ENCODE results near the gene TMEM59.
"Not testable (repeated sequence)": the region's sequence is repeated elsewhere in the genome, so short reads cannot be mapped to it uniquely, and the experiment has no call there.

The TMEM59 gene

GRCh38 chr1:54009406-54009805 is 43.6 kb downstream of the TMEM59 start:
- no peak overlapping the region for H3K27ac Mint-ChIP-seq
- H3K27me3 Mint-ChIP-seq: peaks cover 35% of the 10 kb centered on the region
- DNase-seq (no peak), ATAC-seq (no peak)
- no peak overlapping the region for H3K4me3 Mint-ChIP-seq
- H3K9me3 Mint-ChIP-seq: no peaks in the 10 kb centered on the region
- H3K4me1 Mint-ChIP-seq: no peaks in the 10 kb centered on the region

- DNase-seq (no peak), ATAC-seq (no peak)
- H3K27me3 Mint-ChIP-seq: peaks cover 33% of the 10 kb centered on the region
- no peaks in the 10 kb centered on the region for H3K9me3 Mint-ChIP-seq
- no peaks in the 10 kb centered on the region for H3K4me1 Mint-ChIP-seq
- H3K4me3 Mint-ChIP-seq: no peak overlapping the region
- no peak overlapping the region for H3K27ac Mint-ChIP-seq
Observed at GRCh38 chr1:54008876-54009275, 44.1 kb downstream of the TMEM59 start.

- no peak overlapping the region for H3K4me3 Mint-ChIP-seq
- no peak for ATAC-seq
- no peaks in the 10 kb centered on the region for H3K4me1 Mint-ChIP-seq
- no peak for DNase-seq
- peaks cover 29% of the 10 kb centered on the region for H3K27me3 Mint-ChIP-seq
- H3K27ac Mint-ChIP-seq: no peak overlapping the region
- no peaks in the 10 kb centered on the region for H3K9me3 Mint-ChIP-seq
Observed at GRCh38 chr1:54007613-54008012, 45.4 kb downstream of the TMEM59 start.

GRCh38 chr1:54006508-54006907 is 46.5 kb downstream of the TMEM59 start:
- no peaks in the 10 kb centered on the region for H3K9me3 Mint-ChIP-seq
- H3K27ac Mint-ChIP-seq: no peak overlapping the region
- DNase-seq: no peak
- no peak overlapping the region for H3K4me3 Mint-ChIP-seq
- peaks cover 28% of the 10 kb centered on the region for H3K27me3 Mint-ChIP-seq
- no peaks in the 10 kb centered on the region for H3K4me1 Mint-ChIP-seq
- ATAC-seq: no peak

- Mint-ChIP-seq H3K4me1 (no peaks in the 10 kb centered on the region), H3K4me3 (no peak overlapping the region), H3K9me3 (no peaks in the 10 kb centered on the region), H3K27ac (no peak overlapping the region), H3K27me3 (peaks cover 18% of the 10 kb centered on the region)
- ATAC-seq: no peak
- DNase-seq: no peak
Observed at GRCh38 chr1:54004481-54005049, 48.4 kb downstream of the TMEM59 start.

- DNase-seq, ATAC-seq, H3K4me1 Mint-ChIP-seq, H3K4me3 Mint-ChIP-seq, H3K9me3 Mint-ChIP-seq, H3K27ac Mint-ChIP-seq: not testable (repeated sequence)
- peaks cover 18% of the 10 kb centered on the region for H3K27me3 Mint-ChIP-seq
Observed at GRCh38 chr1:54003750-54004480, 49.1 kb downstream of the TMEM59 start.

- H3K4me3 Mint-ChIP-seq: no peak overlapping the region
- H3K27me3 Mint-ChIP-seq: peaks cover 18% of the 10 kb centered on the region
- H3K4me1 Mint-ChIP-seq: no peaks in the 10 kb centered on the region
- DNase-seq: no peak
- ATAC-seq: no peak
- no peaks in the 10 kb centered on the region for H3K9me3 Mint-ChIP-seq
- H3K27ac Mint-ChIP-seq: no peak overlapping the region
Observed at GRCh38 chr1:54003249-54003646, 49.8 kb downstream of the TMEM59 start.

- H3K27ac Mint-ChIP-seq: no peak overlapping the region
- no peak for DNase-seq
- no peaks in the 10 kb centered on the region for H3K4me1 Mint-ChIP-seq
- no peak overlapping the region for H3K4me3 Mint-ChIP-seq
- peaks cover 18% of the 10 kb centered on the region for H3K27me3 Mint-ChIP-seq
- H3K9me3 Mint-ChIP-seq: no peaks in the 10 kb centered on the region
- ATAC-seq: no peak
Observed at GRCh38 chr1:54002544-54003248, 50.3 kb downstream of the TMEM59 start.

- Mint-ChIP-seq H3K9me3 (no peaks in the 10 kb centered on the region), H3K4me1 (no peaks in the 10 kb centered on the region), H3K4me3 (no peak overlapping the region), H3K27me3 (peaks cover 14% of the 10 kb centered on the region), H3K27ac (no peak overlapping the region)
- DNase-seq: no peak
- no peak for ATAC-seq
Observed at GRCh38 chr1:54001591-54001990, 51.4 kb downstream of the TMEM59 start.

- H3K4me3 Mint-ChIP-seq: no peak overlapping the region
- no peaks in the 10 kb centered on the region for H3K4me1 Mint-ChIP-seq
- H3K27me3 Mint-ChIP-seq: peaks cover 9% of the 10 kb centered on the region
- no peaks in the 10 kb centered on the region for H3K9me3 Mint-ChIP-seq
- no peak overlapping the region for H3K27ac Mint-ChIP-seq
- no peak for DNase-seq
- ATAC-seq: no peak
Observed at GRCh38 chr1:53999920-54000319, 53.1 kb downstream of the TMEM59 start.

- H3K9me3 Mint-ChIP-seq: no peaks in the 10 kb centered on the region
- no peaks in the 10 kb centered on the region for H3K4me1 Mint-ChIP-seq
- no peak for ATAC-seq
- no peak for DNase-seq
- H3K4me3 Mint-ChIP-seq: no peak overlapping the region
- H3K27ac Mint-ChIP-seq: no peak overlapping the region
- H3K27me3 Mint-ChIP-seq: peaks cover 9% of the 10 kb centered on the region
Observed at GRCh38 chr1:53998223-53998622, 54.8 kb downstream of the TMEM59 start.

GRCh38 chr1:53995683-53996082 is 57.3 kb downstream of the TMEM59 start:
- Mint-ChIP-seq H3K9me3 (no peaks in the 10 kb centered on the region), H3K4me3 (no peak overlapping the region), H3K27ac (no peak overlapping the region), H3K27me3 (no peaks in the 10 kb centered on the region), H3K4me1 (no peaks in the 10 kb centered on the region)
- ATAC-seq: no peak
- no peak for DNase-seq

GRCh38 chr1:53994516-53994915 is 58.5 kb downstream of the TMEM59 start:
- not testable (repeated sequence) for H3K27me3 Mint-ChIP-seq, ATAC-seq, H3K4me3 Mint-ChIP-seq, H3K9me3 Mint-ChIP-seq, DNase-seq, H3K4me1 Mint-ChIP-seq, H3K27ac Mint-ChIP-seq

GRCh38 chr1:53992085-53992874 is 60.7 kb downstream of the TMEM59 start:
- no peaks in the 10 kb centered on the region for H3K4me1 Mint-ChIP-seq
- ATAC-seq: no peak
- no peak overlapping the region for H3K4me3 Mint-ChIP-seq
- H3K9me3 Mint-ChIP-seq: no peaks in the 10 kb centered on the region
- H3K27me3 Mint-ChIP-seq: no peaks in the 10 kb centered on the region
- no peak overlapping the region for H3K27ac Mint-ChIP-seq
- no peak for DNase-seq

GRCh38 chr1:53987880-53988279 is 65.1 kb downstream of the TMEM59 start:
- H3K27me3 Mint-ChIP-seq: no peaks in the 10 kb centered on the region
- DNase-seq (no peak), ATAC-seq (peak; percentile 89)
- H3K27ac Mint-ChIP-seq: no peak overlapping the region
- H3K9me3 Mint-ChIP-seq: no peaks in the 10 kb centered on the region
- H3K4me1 Mint-ChIP-seq: peaks cover 7% of the 10 kb centered on the region
- no peak overlapping the region for H3K4me3 Mint-ChIP-seq

GRCh38 chr1:53986458-53986857 is 66.5 kb downstream of the TMEM59 start:
- Mint-ChIP-seq H3K9me3 (no peaks in the 10 kb centered on the region), H3K27me3 (peaks cover 8% of the 10 kb centered on the region), H3K4me1 (peaks cover 7% of the 10 kb centered on the region), H3K27ac (no peak overlapping the region), H3K4me3 (no peak overlapping the region)
- ATAC-seq: no peak
- no peak for DNase-seq
